Ovary (tissue), 3 donors: ENCODE results near the gene COPS9.

Source experiments
- EP300 ChIP-seq: sonication (generic); formaldehyde crosslinking; IDR thresholded peaks from one replicate; pipeline ENCODE4 v1.6.1; 2017; ENCODE audit warnings: antibody characterized with exemption
- POLR2A ChIP-seq: fragments of 450-650 bp; IDR thresholded peaks from one replicate; pipeline ENCODE4 v1.6.1; 2017; ENCODE audit warnings: antibody characterized with exemption, mild to moderate bottlenecking, moderate library complexity
- TF ChIP-seq, protein P1 (sequence below), 3 donors: fragments of 450-650 bp in 2 of 3; fragments of 200-600 bp in 1 of 3; IDR thresholded peaks; one replicate each; pipeline versions ENCODE4 v1.5.1 to v1.8.0; 2016 to 2022; ENCODE audit warnings: antibody characterized with exemption in 3 of 3, mild to moderate bottlenecking in 1 of 3
- donor health status: DM: no; HTN: no; CAD: no.

DNA sequence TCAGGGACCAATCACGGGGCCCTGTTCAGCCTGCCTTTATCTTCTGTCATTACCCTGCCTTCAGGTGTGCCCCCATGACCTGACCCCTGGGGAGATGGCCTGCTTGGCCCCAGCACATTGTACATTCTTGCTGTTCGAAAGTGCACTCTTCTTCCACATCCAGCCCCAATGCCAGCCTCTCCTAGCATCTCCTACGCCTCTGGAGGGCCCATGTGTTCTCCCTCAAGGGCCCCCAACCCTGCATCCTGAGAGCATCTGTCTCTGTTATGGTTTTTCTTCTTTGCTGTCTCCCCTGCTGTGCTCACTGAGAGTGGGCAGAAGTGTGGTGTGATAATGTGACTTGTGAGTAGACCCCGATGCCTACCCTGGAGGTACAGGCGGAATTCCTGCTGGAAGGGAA is 45.9 kb upstream of the COPS9 start:
- TF ChIP-seq, protein P1, sequence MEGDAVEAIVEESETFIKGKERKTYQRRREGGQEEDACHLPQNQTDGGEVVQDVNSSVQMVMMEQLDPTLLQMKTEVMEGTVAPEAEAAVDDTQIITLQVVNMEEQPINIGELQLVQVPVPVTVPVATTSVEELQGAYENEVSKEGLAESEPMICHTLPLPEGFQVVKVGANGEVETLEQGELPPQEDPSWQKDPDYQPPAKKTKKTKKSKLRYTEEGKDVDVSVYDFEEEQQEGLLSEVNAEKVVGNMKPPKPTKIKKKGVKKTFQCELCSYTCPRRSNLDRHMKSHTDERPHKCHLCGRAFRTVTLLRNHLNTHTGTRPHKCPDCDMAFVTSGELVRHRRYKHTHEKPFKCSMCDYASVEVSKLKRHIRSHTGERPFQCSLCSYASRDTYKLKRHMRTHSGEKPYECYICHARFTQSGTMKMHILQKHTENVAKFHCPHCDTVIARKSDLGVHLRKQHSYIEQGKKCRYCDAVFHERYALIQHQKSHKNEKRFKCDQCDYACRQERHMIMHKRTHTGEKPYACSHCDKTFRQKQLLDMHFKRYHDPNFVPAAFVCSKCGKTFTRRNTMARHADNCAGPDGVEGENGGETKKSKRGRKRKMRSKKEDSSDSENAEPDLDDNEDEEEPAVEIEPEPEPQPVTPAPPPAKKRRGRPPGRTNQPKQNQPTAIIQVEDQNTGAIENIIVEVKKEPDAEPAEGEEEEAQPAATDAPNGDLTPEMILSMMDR (IDR thresholded peaks at IDR 0.05): no peak
- TF ChIP-seq EP300: no peak
- no peak for TF ChIP-seq POLR2A
